ENCODE measurements around the gene SEPTIN6.
"Not testable (repeated sequence)": the region's sequence is repeated elsewhere in the genome, so short reads cannot be mapped to it uniquely, and the experiment has no call there.

Gene SEPTIN6

GRCh38 chrX:119690921-119691716, 1.8 kb downstream of the SEPTIN6 start:
- DNase-seq, result no peak

GRCh38 chrX:119688911-119689321, 4.1 kb downstream of the SEPTIN6 start:
- DNase-seq, result no peak

GRCh38 chrX:119687661-119688413, 5.1 kb downstream of the SEPTIN6 start:
- no peak for DNase-seq

GRCh38 chrX:119686087-119686691, 6.8 kb downstream of the SEPTIN6 start:
- no peak for DNase-seq

- peak; percentile 40 for DNase-seq
Measured at GRCh38 chrX:119685225-119686066, 7.5 kb downstream of the SEPTIN6 start.

GRCh38 chrX:119684916-119685224, 8.1 kb downstream of the SEPTIN6 start:
- no peak for DNase-seq

GRCh38 chrX:119684312-119684711, 8.7 kb downstream of the SEPTIN6 start:
- DNase-seq, result not testable (repeated sequence)

- no peak for DNase-seq
Measured at GRCh38 chrX:119682019-119682989, 10.7 kb downstream of the SEPTIN6 start.

GRCh38 chrX:119677654-119677981, 15.3 kb downstream of the SEPTIN6 start:
- no peak for DNase-seq

- DNase-seq, result no peak
Measured at GRCh38 chrX:119676949-119677653, 15.9 kb downstream of the SEPTIN6 start.

GRCh38 chrX:119673336-119673735, 19.6 kb downstream of the SEPTIN6 start:
- no peak for DNase-seq

GRCh38 chrX:119672426-119672825, 20.5 kb downstream of the SEPTIN6 start:
- DNase-seq, result no peak

GRCh38 chrX:119669424-119670037, 23.4 kb downstream of the SEPTIN6 start:
- no peak for DNase-seq

GRCh38 chrX:119667111-119667878, 25.7 kb downstream of the SEPTIN6 start:
- DNase-seq, result no peak

- not testable (repeated sequence) for DNase-seq
Measured at GRCh38 chrX:119664877-119665276, 28.1 kb downstream of the SEPTIN6 start.

GRCh38 chrX:119661486-119661885, 31.5 kb downstream of the SEPTIN6 start:
- DNase-seq, result no peak

GRCh38 chrX:119659522-119659921, 33.4 kb downstream of the SEPTIN6 start:
- DNase-seq, result no peak

- DNase-seq, result no peak
Measured at GRCh38 chrX:119655125-119655524, 37.8 kb downstream of the SEPTIN6 start.

GRCh38 chrX:119654112-119654531, 38.8 kb downstream of the SEPTIN6 start:
- no peak for DNase-seq

- no peak for DNase-seq
Measured at GRCh38 chrX:119648421-119648775, 44.6 kb downstream of the SEPTIN6 start.

All from NCI-H187 treated with DMSO at 0.1 percent for 48 hours (cell line).